ENCODE data around the gene KICS2.

GRCh38 chr12:64216239-64216638 is 5.9 kb downstream of the KICS2 start:
- no peak for TF ChIP-seq CTCF (IDR thresholded peaks at IDR 0.05; ENCODE audit: low read length)
- no peak for TF ChIP-seq EZH2phosphoT487 (IDR thresholded peaks at IDR 0.05; ENCODE audit: low read length)
- no peak for TF ChIP-seq EZH2 (optimal IDR thresholded peaks at IDR 0.05; ENCODE audit: low read depth, low read length)
